Kidney epithelial cell (primary cell): ENCODE results near the gene MPC1. TPM values are rescaled to one million over a fixed set of nuclear protein-coding genes. Genes with fewer than 3 reads are reported as not detected.

Experiments
- DNase-seq: peaks from one replicate; pipeline ENCODE4 v3.0.0-alpha.2; 2010; ENCODE audit warnings: low read depth
- H3K27me3 ChIP-seq: 2 replicates; pipeline ENCODE4 v1.6.0; 2011; ENCODE audit warnings: low read length; ENCODE audit not compliant: control insufficient read depth, insufficient read depth
- H3K36me3 ChIP-seq: 2 replicates; pipeline ENCODE4 v1.5.1; 2011; ENCODE audit warnings: low read length; ENCODE audit not compliant: control insufficient read depth, insufficient read depth
- H3K4me3 ChIP-seq: 2 replicates; pipeline ENCODE4 v1.5.1; 2011; ENCODE audit warnings: low read depth, mild to moderate bottlenecking, control low read depth, low read length
- CTCF ChIP-seq: IDR thresholded peaks from 2 replicates; pipeline ENCODE4 v1.5.1; 2011; ENCODE audit warnings: mild to moderate bottlenecking, moderate library complexity, low read length, control low read depth, inconsistent platforms; ENCODE audit not compliant: insufficient read depth, poor library complexity, severe bottlenecking
- total RNA-seq: library from RNA; depleted of rRNA; stranded (reverse); fragments of >200 nt; gene quantifications from 2 replicates; pipeline ENCODE4 v1.2.3, GENCODE V29; 2015

MPC1 gene
- 20.3 and 27.9 TPM in 2 replicates for total RNA-seq

GRCh38 chr6:166382933-166383801 lies at the start of gene MPC1:
Gene MPC1, minus strand, starts transcription at chr6:166382940. Its CDS starts 64 bp downstream, at chr6:166382876.
- peak within 1 kb of the TSS; percentile 78 for H3K4me3 ChIP-seq
- no peak for TF ChIP-seq CTCF
- peak; percentile 72 for DNase-seq
- no peaks in the 10 kb centered on the region for H3K27me3 ChIP-seq
- no peaks in the 10 kb centered on the region for H3K36me3 ChIP-seq

GRCh38 chr6:166430269-166430668 lies 47.5 kb upstream of the MPC1 start:
- no peaks in the 10 kb centered on the region for H3K36me3 ChIP-seq
- DNase-seq, result no peak
- no peak for TF ChIP-seq CTCF
- H3K4me3 ChIP-seq, result no peak overlapping the region
- H3K27me3 ChIP-seq, result no peaks in the 10 kb centered on the region

- Histone ChIP-seq H3K4me3 (no peak overlapping the region), H3K36me3 (no peaks in the 10 kb centered on the region), H3K27me3 (no peaks in the 10 kb centered on the region)
- no peak for DNase-seq
- no peak for TF ChIP-seq CTCF
These were observed 41.7 kb upstream of the MPC1 start for GRCh38 chr6:166424431-166424830.

GRCh38 chr6:166423781-166424180 lies 41.0 kb upstream of the MPC1 start:
- H3K4me3 ChIP-seq, result no peak overlapping the region
- H3K36me3 ChIP-seq, result no peaks in the 10 kb centered on the region
- TF ChIP-seq CTCF, result no peak
- H3K27me3 ChIP-seq, result no peaks in the 10 kb centered on the region
- no peak for DNase-seq

- Histone ChIP-seq H3K4me3 (no peak overlapping the region), H3K36me3 (no peaks in the 10 kb centered on the region), H3K27me3 (no peaks in the 10 kb centered on the region)
- TF ChIP-seq CTCF, result no peak
- DNase-seq, result no peak
These were observed 40.5 kb upstream of the MPC1 start for GRCh38 chr6:166423051-166423745.
